A549 (cell line): Measurements from ENCODE around the gene PAXIP1. TPM values are rescaled to one million over a fixed set of nuclear protein-coding genes. Genes with fewer than 3 reads are reported as not detected.

ENCODE experiments used
- ATAC-seq, 2 experiments: fragments of 200-7000 bp in 1 of 2; fragments of >200 bp in 1 of 2; cut with Nextera tagmentation in 1 of 2; cut with Tn5 transposase in 1 of 2; 3 replicates each; pipeline versions ENCODE4 v1.8.0 to v1.9.1; 2018 to 2020; ENCODE audit warnings: mild to moderate bottlenecking in 1 of 2, moderate library complexity in 1 of 2
- CTCF ChIA-PET: fragments of 300-600 bp; sonication (Branson Sonifier 250); formaldehyde crosslinking; extraction: SDS; loops from one replicate; lab custom pipeline; 2021; ENCODE audit warnings: antibody characterized with exemption, inconsistent platforms; lab: Yijun Ruan, JAX
- POLR2A ChIA-PET: fragments of 350-600 bp; formaldehyde crosslinking; extraction: SDS; loops from one replicate; lab custom pipeline; 2021; ENCODE audit warnings: antibody characterized with exemption, inconsistent platforms; lab: Yijun Ruan, JAX
- DNase-seq, 2 experiments: peaks; one replicate each; pipeline versions ENCODE4 v3.0.0 to v3.0.0-alpha.2; 2011 to 2016; ENCODE audit warnings: low read depth in 1 of 2, low spot score in 1 of 2
- FAIRE-seq: peaks from 2 replicates; lab custom pipeline; 2011; peaks lifted over from hg19 to GRCh38; lab: Jason Lieb, UNC
- H3K27ac ChIP-seq, 2 experiments: fragments of >200 bp; sonication (Bioruptor Twin); formaldehyde crosslinking; 3 replicates each; pipeline ENCODE4 v1.5.1; 2016 to 2017
- H3K4me1 ChIP-seq: fragments of >200 bp; sonication (Bioruptor Twin); formaldehyde crosslinking; 3 replicates; pipeline ENCODE4 v1.6.1; 2016
- H3K4me2 ChIP-seq: fragments of >200 bp; sonication (Bioruptor Twin); formaldehyde crosslinking; 3 replicates; pipeline ENCODE4 v1.6.1; 2016
- H3K4me3 ChIP-seq: fragments of >200 bp; sonication (Bioruptor Twin); formaldehyde crosslinking; 3 replicates; pipeline ENCODE4 v1.5.1; 2016
- H3K9me3 ChIP-seq: fragments of >200 bp; sonication (Bioruptor Twin); formaldehyde crosslinking; 3 replicates; pipeline ENCODE4 v1.6.1; 2016
- BHLHE40 ChIP-seq: IDR thresholded peaks from 2 replicates; pipeline ENCODE4 v1.6.1; 2012; ENCODE audit warnings: low read depth, low read length, inconsistent platforms
- CBX2 ChIP-seq: fragments of 200-600 bp; sonication (generic); IDR thresholded peaks from 2 replicates; pipeline ENCODE4 v1.6.1; 2016; ENCODE audit warnings: low read depth, mild to moderate bottlenecking, borderline replicate concordance
- FOSB ChIP-seq: fragments of 250-450 bp; sonication (Bioruptor Pico); IDR thresholded peaks from 2 replicates; pipeline ENCODE4 v1.5.0; 2020; ENCODE audit warnings: mild to moderate bottlenecking, moderate library complexity
- HEYL ChIP-seq: fragments of 250-450 bp; sonication (Bioruptor Pico); IDR thresholded peaks from 2 replicates; pipeline ENCODE4 v1.8.0; 2021; ENCODE audit warnings: mild to moderate bottlenecking, moderate library complexity
- HOXA7 ChIP-seq: fragments of 250-450 bp; sonication (Bioruptor Pico); IDR thresholded peaks from 2 replicates; pipeline ENCODE4 v1.5.0; 2020; ENCODE audit warnings: mild to moderate bottlenecking, moderate library complexity
- HOXB5 ChIP-seq: fragments of 250-450 bp; sonication (Bioruptor Pico); IDR thresholded peaks from 2 replicates; pipeline ENCODE4 v1.5.0; 2020; ENCODE audit warnings: mild to moderate bottlenecking, moderate library complexity
- JUNB ChIP-seq: fragments of >200 bp; sonication (Bioruptor Twin); formaldehyde crosslinking; IDR thresholded peaks from 2 replicates; pipeline ENCODE4 v1.6.1; 2016
- MYC ChIP-seq: IDR thresholded peaks from 2 replicates; pipeline ENCODE4 v1.6.1; 2012; ENCODE audit warnings: mild to moderate bottlenecking, inconsistent platforms, low read length, improper control_type of control experiment, borderline replicate concordance
- NFE2L2 ChIP-seq: fragments of 150-350 bp; conservative IDR thresholded peaks from 2 replicates; pipeline ENCODE4 v1.6.1; 2014; ENCODE audit warnings: low read length
- PHF8 ChIP-seq: fragments of 200-600 bp; sonication (generic); IDR thresholded peaks from 2 replicates; pipeline ENCODE4 v1.6.1; 2016; ENCODE audit warnings: low read depth, mild to moderate bottlenecking, antibody characterized with exemption, moderate library complexity, borderline replicate concordance
- POLR2A ChIP-seq: IDR thresholded peaks from 2 replicates; pipeline ENCODE4 v1.6.1; 2012; ENCODE audit warnings: mild to moderate bottlenecking, low read length
- POLR2AphosphoS2 ChIP-seq: conservative IDR thresholded peaks from 2 replicates; pipeline ENCODE4 v1.6.1; 2012; ENCODE audit warnings: low read length, improper control_type of control experiment, inconsistent platforms
- RAD21 ChIP-seq, 2 experiments: fragments of >200 bp in 1 of 2; sonication (Bioruptor Twin) in 1 of 2; formaldehyde crosslinking in 1 of 2; IDR thresholded peaks in 1 of 2; conservative IDR thresholded peaks in 1 of 2; 2 replicates in 1 of 2; 3 replicates in 1 of 2; pipeline ENCODE4 v1.6.1; 2012 to 2018; ENCODE audit warnings: inconsistent platforms in 1 of 2
- RCOR1 ChIP-seq: fragments of 150-350 bp; IDR thresholded peaks from 2 replicates; pipeline ENCODE4 v1.6.1; 2014; ENCODE audit warnings: antibody characterized with exemption, low read length, low read depth
- SMC3 ChIP-seq: fragments of >200 bp; sonication (Bioruptor Twin); formaldehyde crosslinking; IDR thresholded peaks from 3 replicates; pipeline ENCODE4 v1.6.1; 2018; ENCODE audit warnings: inconsistent platforms
- TFCP2L1 ChIP-seq: fragments of 250-450 bp; sonication (Bioruptor Pico); IDR thresholded peaks from 2 replicates; pipeline ENCODE4 v1.5.0; 2021; ENCODE audit warnings: mild to moderate bottlenecking
- TP53 ChIP-seq: fragments of 250-450 bp; sonication (Bioruptor Pico); IDR thresholded peaks from 2 replicates; pipeline ENCODE4 v1.5.0; 2021; ENCODE audit warnings: mild to moderate bottlenecking, moderate library complexity
- ZFP36 ChIP-seq: fragments of 450-650 bp; IDR thresholded peaks from 2 replicates; pipeline ENCODE4 v1.6.1; 2014; ENCODE audit warnings: borderline replicate concordance; ENCODE audit not compliant: partially characterized antibody
- ZSCAN20 ChIP-seq: fragments of 250-450 bp; sonication (Bioruptor Pico); IDR thresholded peaks from 2 replicates; pipeline ENCODE4 v1.8.0; 2022; ENCODE audit warnings: mild to moderate bottlenecking, moderate library complexity
- WGBS: methylation state at CpG from one replicate; pipeline ENCODE4 v1.1.6; 2017; ENCODE audit errors: missing lambda C conversion rate; 5-methylcytosine and 5-hydroxymethylcytosine counted together
- polyA plus RNA-seq, 4 experiments: library from polyadenylated mRNA; depleted of rRNA in 3 of 4; stranded (reverse); fragments of >200 nt; fragmentation: RNase III in 1 of 4; extraction: RNeasy Plus Mini Kit Qiagen cat#74134 plus additional on column Dnase treatment in 1 of 4; gene quantifications; 2 replicates in 3 of 4; 3 replicates in 1 of 4; pipeline ENCODE4 v1.2.3, GENCODE V29; 2011 to 2017
- TF ChIP-seq, protein P1 (sequence below): fragments of 450-650 bp; IDR thresholded peaks from 2 replicates; pipeline ENCODE4 v1.6.1; 2014; ENCODE audit warnings: antibody characterized with exemption
- TF ChIP-seq, protein P2 (sequence below): fragments of >200 bp; sonication (Bioruptor Twin); formaldehyde crosslinking; IDR thresholded peaks from 3 replicates; pipeline ENCODE4 v1.6.1; 2016
- TF ChIP-seq, protein P3 (sequence below): fragments of 150-350 bp; IDR thresholded peaks from 2 replicates; pipeline ENCODE4 v1.6.1; 2014; ENCODE audit warnings: low read depth, mild to moderate bottlenecking, low read length
- TF ChIP-seq, protein P4 (sequence below): fragments of >200 bp; sonication (Bioruptor Twin); formaldehyde crosslinking; IDR thresholded peaks from 2 replicates; pipeline ENCODE4 v1.6.1; 2016
- TF ChIP-seq, protein P5 (sequence below): fragments of 250-450 bp; sonication (Bioruptor Pico); IDR thresholded peaks from 2 replicates; pipeline ENCODE4 v1.5.0; 2021; ENCODE audit warnings: mild to moderate bottlenecking, moderate library complexity, borderline replicate concordance

PAXIP1 gene
- polyA plus RNA-seq, 2 of the 4 experiments (the other 2 are of a cell fraction): 15.3 to 15.7 TPM

DNA sequence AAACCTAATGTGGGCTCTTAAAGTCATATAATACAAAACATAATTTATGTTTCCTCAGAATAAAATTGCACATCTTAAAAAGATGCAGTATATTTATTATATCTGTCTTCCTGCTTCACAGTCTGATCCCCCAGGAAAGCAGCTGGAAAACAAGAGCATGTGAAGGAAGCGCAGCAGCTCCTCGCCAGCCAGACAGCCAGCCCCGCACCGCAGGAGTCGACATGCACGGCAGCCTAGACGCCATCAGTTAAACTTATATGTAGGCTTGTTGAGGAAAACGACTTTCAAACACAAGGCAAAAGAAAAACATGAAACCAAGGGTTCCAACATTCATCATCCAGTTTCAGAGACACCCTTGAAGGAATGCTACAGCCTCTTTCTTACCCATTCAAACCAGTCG is 59.0 kb downstream of the PAXIP1 start:
- FAIRE-seq: no peak
- ATAC-seq: no peak
- Histone ChIP-seq H3K27ac (no peak overlapping the region), H3K4me3 (no peak overlapping the region), H3K4me2 (no peak overlapping the region), H3K4me1 (no peaks in the 10 kb centered on the region), H3K9me3 (no peaks in the 10 kb centered on the region)
- DNase-seq: no peak
- ChIA-PET POLR2A (no interaction called here), CTCF (interaction anchor here (1.9 to 7.2 kb wide), 2 partner anchors 17 to 30 kb away, joined by 8 to 34 read pairs; no protein-coding TSS in a partner anchor)
- 85% methylated on average over 9 of the region's 9 CpGs for WGBS
- TF ChIP-seq NFE2L2 (no peak), POLR2A (no peak), RAD21 (conservative IDR thresholded peaks at IDR 0.05 in 1 of 2, IDR thresholded peaks at IDR 0.05 in 1 of 2) (no peak), JUNB (no peak), TFCP2L1 (no peak), HOXB5 (CRISPR knock-in tag) (no peak), CBX2 (no peak), FOSB (CRISPR knock-in tag) (no peak), HOXA7 (no peak), PHF8 (no peak), POLR2AphosphoS2 (no peak)
- TF ChIP-seq, protein P1, sequence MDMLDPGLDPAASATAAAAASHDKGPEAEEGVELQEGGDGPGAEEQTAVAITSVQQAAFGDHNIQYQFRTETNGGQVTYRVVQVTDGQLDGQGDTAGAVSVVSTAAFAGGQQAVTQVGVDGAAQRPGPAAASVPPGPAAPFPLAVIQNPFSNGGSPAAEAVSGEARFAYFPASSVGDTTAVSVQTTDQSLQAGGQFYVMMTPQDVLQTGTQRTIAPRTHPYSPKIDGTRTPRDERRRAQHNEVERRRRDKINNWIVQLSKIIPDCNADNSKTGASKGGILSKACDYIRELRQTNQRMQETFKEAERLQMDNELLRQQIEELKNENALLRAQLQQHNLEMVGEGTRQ: no peak
- TF ChIP-seq, protein P2, sequence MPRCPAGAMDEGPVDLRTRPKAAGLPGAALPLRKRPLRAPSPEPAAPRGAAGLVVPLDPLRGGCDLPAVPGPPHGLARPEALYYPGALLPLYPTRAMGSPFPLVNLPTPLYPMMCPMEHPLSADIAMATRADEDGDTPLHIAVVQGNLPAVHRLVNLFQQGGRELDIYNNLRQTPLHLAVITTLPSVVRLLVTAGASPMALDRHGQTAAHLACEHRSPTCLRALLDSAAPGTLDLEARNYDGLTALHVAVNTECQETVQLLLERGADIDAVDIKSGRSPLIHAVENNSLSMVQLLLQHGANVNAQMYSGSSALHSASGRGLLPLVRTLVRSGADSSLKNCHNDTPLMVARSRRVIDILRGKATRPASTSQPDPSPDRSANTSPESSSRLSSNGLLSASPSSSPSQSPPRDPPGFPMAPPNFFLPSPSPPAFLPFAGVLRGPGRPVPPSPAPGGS: no peak
- TF ChIP-seq, protein P3, sequence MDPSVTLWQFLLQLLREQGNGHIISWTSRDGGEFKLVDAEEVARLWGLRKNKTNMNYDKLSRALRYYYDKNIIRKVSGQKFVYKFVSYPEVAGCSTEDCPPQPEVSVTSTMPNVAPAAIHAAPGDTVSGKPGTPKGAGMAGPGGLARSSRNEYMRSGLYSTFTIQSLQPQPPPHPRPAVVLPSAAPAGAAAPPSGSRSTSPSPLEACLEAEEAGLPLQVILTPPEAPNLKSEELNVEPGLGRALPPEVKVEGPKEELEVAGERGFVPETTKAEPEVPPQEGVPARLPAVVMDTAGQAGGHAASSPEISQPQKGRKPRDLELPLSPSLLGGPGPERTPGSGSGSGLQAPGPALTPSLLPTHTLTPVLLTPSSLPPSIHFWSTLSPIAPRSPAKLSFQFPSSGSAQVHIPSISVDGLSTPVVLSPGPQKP: no peak

DNA sequence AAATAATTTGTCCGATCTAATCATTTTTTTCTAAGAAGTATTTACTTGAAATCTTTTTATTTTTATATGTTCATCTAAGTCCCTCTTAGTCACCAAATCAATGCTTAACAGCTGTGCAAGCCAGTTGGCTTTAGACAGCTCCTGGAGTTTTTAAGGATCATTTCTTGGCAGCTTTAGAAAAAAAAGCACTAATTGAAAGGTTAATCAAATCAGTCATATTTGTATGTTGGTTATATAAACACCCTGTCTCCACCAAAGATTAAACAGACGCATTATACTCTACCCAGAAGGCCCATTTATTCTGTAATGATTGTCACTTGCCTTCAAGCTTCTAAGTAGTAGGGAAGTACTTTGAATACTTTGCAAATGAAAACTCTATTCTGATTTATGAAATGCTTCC is 60.2 kb downstream of the PAXIP1 start:
- FAIRE-seq: no peak
- ChIA-PET POLR2A (no interaction called here), CTCF (interaction anchor here (1.2 to 7.2 kb wide), 4 partner anchors 10 to 401 kb away, joined by 3 to 34 read pairs (median 12); no protein-coding TSS in a partner anchor)
- no peak for ATAC-seq
- 91% methylated on average over 2 of the region's 2 CpGs for WGBS
- H3K4me3 ChIP-seq: no peak overlapping the region
- H3K27ac ChIP-seq: no peak overlapping the region
- H3K4me2 ChIP-seq: no peak overlapping the region
- TF ChIP-seq ZFP36 (no peak), RCOR1 (no peak), MYC (no peak), RAD21 (conservative IDR thresholded peaks at IDR 0.05 in 1 of 2, IDR thresholded peaks at IDR 0.05 in 1 of 2) (no peak), BHLHE40 (no peak), TP53 (CRISPR knock-in tag) (no peak), NFE2L2 (no peak), ZSCAN20 (CRISPR knock-in tag) (no peak), SMC3 (no peak), HEYL (no peak), HOXA7 (no peak)
- TF ChIP-seq, protein P4, sequence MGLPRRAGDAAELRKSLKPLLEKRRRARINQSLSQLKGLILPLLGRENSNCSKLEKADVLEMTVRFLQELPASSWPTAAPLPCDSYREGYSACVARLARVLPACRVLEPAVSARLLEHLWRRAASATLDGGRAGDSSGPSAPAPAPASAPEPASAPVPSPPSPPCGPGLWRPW: no peak
- TF ChIP-seq, protein P5, sequence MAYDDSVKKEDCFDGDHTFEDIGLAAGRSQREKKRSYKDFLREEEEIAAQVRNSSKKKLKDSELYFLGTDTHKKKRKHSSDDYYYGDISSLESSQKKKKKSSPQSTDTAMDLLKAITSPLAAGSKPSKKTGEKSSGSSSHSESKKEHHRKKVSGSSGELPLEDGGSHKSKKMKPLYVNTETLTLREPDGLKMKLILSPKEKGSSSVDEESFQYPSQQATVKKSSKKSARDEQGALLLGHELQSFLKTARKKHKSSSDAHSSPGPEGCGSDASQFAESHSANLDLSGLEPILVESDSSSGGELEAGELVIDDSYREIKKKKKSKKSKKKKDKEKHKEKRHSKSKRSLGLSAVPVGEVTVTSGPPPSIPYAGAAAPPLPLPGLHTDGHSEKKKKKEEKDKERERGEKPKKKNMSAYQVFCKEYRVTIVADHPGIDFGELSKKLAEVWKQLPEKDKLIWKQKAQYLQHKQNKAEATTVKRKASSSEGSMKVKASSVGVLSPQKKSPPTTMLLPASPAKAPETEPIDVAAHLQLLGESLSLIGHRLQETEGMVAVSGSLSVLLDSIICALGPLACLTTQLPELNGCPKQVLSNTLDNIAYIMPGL (CRISPR knock-in tag): no peak
- DNase-seq: no peak
- H3K9me3 ChIP-seq: no peaks in the 10 kb centered on the region
- no peaks in the 10 kb centered on the region for H3K4me1 ChIP-seq
